Hematopoietic multipotent progenitor cell treated with erythropoietin and hydrocortisone succinate and interleukin-3 and kit ligand, for 17 days (in vitro differentiated cells): ENCODE data around the gene CDKN2A.

Experiments
- DNase-seq: peaks from one replicate; pipeline ENCODE4 v3.0.0-alpha.2; 2015; ENCODE audit warnings: low spot score

The CDKN2A gene

DNA sequence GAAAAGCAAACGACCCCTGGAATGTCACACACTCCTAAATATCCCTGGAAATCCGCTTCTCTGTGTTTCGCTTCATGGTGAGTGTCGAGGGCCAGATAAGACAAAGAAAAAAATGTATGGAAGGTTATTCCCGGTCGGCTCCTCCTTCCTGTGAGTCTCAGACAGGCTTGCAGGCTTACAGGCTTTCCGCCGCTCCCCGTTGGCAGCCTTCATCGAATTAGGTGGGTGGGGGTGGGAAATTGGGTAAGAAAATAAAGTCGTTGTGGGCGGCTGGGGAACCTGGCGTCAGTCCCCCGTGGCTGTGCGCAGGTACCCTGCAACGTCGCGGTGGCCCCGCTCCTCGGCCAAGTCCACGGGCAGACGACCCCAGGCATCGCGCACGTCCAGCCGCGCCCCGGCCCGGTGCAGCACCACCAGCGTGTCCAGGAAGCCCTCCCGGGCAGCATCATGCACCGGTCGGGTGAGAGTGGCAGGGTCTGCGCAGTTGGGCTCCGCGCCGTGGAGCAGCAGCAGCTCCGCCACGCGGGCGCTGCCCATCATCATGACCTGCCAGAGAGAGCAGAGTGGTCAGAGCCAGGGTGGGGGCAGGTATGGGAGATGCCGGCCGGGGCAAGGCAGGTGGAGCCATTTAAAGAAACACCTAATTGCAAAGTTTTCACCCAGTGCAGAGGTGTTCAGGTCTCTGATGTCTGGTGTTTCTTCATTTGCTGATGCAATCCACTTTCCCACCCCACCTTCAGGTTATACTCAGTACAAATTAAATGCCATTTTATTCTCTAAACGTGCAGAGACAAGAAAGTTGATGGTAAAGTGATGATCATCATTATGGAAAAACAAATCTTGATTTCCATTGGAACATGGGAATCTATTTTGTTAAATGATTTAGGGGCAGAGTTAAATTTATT is 11.8 kb upstream of the CDKN2A start:
- DNase-seq, result no peak

DNA sequence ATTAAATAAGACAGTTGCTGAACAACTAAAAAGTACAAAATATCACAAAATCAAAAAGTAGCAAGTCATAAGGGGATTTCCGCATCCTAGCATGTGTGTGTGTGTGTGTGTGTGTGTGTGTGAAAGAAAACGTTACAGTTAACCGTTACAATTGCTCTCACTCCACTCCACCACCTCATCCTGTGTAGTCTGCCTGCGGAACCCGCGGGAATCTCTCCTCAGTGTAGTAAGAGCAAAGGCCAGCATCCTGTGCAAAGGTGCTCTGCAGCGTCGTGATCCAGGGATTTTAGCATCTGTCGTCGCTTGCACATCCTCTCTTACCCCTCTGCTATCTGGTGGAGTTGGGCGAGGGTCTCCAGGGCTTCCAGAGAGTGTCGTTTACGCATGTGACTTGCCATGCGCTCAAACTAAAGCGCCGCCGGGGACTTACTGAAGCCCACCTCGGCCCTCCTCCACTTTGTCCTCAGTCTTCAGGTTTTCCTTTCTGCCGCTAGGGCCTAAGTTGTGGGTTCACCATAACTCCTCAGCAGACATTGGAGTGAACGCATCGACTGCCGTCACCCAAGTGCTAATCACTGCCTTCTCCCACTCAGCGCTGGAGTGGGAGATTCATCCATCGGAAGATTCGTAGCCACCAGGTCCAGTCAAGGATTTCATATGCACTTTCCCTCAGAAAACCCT is 11.0 kb upstream of the CDKN2A start:
- DNase-seq, result no peak

DNA sequence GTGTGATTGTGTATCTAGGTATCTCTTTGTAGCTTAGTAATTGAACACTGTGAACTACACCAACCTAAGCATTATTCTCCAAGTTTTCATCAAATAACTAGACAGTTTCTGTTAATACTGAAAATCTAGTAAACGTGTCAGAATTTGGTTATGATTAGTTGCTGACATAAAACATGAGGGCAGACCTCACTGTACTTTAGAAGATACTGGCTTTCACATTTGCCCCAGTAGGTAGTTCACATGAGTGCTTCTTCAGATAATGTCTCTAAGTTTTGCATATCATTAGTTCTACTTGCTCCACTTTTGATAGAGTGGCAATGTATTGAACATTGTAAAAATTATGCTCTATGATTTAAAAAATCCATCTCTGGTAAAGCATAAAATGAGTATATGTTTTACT is 7.8 kb upstream of the CDKN2A start:
- no peak for DNase-seq

DNA sequence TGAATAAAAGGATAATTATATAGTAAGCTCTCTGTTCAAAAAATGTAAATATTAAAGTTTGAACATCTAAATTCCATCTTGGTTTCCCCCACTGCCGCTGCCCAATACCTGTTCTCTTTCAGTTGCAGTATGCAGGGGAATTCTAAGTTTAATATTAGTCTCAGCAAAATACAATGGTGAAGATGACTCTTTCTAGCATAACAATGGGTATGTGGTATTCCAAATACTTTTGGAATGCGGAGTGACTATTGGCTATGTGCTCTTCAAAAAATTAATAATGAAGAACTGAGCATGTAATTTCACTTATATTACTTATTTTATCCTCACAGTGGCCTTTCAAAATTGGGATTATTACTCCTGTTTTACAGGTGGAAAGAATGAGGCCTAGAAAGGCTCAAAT is 3.8 kb upstream of the CDKN2A start:
- no peak for DNase-seq

DNA sequence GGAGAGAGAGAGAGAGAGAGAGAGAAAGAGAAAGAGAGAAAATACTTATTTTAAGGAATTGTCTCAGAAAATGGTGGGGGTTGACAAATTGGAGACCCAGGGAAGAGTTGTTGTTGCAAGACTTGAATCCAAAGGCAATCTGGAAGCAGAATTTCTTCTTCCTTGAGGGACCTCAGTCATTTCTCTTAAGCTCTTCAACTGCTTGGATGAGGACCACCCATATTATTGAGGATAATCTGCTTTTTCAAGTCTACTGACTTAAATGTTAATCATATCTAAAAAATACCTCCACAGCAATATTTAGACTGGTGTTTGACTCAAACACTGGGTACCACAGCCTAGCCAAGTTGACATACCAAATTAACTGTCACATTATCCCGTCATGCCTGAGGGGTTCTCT is 3.3 kb upstream of the CDKN2A start:
- no peak for DNase-seq

DNA sequence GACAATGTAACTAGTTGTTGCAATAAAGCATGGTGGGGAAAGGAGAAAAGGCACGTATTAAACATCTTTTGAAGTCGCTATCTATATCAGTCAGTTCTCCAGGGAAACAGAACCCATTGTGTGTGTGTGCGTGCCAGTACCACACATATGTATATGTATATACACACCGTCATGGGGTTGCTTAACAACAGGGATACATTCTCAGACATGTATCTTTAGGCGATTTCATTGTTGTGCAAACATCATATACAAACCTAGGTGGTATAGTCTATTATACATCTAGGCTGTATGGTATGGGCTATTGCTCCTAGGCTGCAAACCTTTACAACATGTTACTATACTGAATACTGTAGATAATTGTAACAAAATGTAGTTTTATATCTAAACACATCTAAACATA is 2.7 kb upstream of the CDKN2A start:
- no peak for DNase-seq

DNA sequence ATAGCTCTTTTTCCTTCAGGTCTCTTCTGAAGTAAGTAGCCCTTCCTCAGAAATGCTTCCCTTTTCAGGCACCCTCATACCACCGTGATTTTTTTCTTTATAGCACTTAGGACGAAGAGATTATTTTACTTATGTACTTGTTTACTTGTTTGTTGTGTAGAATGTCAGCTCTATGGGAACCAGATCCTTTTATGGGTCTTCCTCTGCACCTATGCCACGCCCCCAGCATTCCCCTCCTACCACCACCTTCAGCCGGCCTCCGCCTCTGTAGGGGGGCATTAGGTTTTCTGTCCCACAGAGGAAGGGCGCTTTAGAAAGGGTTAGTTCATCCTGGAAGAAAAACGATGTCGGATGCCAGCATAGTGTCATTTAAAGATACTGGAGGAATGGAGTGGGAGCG is 2.2 kb upstream of the CDKN2A start:
- no peak for DNase-seq

DNA sequence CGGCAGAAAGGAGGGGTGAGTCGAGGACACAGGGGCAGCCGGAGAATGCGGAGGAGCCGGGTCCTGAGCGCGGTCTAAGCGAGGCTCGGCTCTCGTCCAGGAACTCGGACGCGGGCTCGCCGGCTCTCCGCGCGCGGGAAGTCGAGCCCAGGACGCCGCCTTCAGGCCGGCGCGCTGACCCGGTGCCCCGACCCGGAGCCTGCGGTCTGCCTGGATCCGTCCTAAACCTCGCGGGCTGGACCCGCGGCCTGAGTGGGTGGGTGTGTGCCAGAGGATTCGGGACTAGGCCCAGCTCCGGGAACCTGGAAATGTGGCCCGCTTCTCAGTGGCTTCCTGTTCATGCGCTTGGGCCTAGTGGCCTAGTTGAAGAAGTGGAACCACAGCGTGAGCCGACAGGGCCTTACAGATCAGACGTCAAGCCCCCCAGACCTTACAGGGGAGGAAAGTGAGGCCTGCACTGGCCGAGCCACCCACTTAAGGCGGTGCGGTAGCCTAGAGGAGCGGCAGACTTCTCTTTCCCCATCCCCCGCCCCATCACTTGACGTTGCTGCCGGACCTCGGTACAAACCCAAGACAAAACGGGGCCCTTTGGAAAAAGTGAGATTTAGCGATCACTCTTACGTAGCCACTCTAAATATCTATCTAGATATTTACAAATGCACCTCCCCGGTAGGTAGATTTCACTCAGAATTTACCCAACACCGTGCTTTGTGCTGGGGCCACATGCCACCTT is 1.6 kb upstream of the CDKN2A start:
- DNase-seq, result peak; percentile 13

DNA sequence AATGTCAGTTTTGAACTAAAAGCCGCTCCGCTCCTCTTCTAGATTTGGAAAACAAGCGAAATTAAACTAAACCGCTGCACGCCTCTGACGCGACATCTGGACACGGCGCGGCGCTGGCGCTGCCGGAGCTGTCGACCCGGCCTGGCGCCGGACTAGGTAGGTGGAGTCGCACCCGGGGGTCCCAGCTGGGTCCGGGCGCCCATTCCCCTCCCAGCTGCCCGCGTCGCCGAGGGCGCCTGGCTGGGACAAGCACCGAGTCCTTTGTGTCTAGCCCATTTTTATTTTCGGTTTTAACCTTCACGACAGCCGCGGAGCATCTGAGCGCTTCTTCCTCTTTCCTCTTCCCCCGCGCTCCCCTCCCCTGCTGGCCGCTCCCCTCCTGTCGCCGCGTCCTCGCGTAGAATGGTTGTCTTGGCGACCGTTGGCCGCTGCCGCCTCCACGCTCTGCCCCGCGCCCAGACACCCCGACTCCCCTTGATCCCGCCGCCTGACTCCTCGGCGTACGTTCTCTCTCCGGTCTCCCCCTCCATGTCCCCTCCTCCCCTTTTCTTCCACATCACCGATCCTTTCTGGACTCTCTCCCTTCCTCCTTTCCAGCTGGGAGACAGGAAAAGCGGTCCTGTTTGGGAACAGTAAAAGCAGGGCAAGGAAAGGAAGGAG is 944 bp upstream of the CDKN2A start:
- peak; percentile 36 for DNase-seq

DNA sequence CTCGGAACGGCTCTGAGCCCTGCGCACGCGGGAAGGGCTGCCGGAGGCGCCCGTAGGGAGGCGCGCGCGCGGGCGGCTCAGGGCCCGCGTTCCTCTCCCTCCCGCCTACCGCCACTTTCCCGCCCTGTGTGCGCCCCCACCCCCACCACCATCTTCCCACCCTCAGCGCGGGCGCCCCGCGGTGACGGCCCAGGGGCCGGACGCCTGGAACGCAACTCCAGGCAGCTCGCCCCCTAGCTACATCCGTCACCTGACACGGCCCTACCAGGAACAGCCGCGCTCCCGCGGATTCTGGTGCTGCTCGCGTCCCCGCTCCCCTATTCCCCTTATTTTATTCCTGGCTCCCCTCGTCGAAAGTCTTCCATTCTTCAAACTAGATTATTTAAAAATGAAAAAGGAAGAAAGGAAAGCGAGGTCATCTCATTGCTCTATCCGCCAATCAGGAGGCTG is 389 bp upstream of the CDKN2A start, which contains the start of gene CDKN2B-AS1:
Gene CDKN2B-AS1, plus strand, starts transcription at position 236 of the 450 bp plus-strand sequence.
- DNase-seq, result peak; percentile 40

DNA sequence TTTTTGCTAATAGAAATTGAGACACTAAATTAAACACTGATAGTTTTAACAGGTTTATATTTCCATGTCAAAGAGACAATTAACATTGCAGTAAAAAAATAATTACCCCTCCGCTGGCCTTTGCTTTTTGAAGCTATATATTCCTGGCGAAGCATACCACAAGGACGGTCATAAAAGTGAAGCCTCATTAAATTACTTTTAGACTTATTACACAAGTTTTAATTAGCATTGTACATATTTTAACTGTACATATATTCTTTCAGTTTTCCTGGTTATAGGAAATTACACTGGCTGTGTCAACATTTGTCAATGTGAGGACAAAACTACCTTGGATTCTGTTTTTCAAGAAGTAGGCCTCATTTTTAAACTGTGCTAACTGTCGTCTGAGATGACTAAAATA is 1.2 kb downstream of the CDKN2A start:
- no peak for DNase-seq

DNA sequence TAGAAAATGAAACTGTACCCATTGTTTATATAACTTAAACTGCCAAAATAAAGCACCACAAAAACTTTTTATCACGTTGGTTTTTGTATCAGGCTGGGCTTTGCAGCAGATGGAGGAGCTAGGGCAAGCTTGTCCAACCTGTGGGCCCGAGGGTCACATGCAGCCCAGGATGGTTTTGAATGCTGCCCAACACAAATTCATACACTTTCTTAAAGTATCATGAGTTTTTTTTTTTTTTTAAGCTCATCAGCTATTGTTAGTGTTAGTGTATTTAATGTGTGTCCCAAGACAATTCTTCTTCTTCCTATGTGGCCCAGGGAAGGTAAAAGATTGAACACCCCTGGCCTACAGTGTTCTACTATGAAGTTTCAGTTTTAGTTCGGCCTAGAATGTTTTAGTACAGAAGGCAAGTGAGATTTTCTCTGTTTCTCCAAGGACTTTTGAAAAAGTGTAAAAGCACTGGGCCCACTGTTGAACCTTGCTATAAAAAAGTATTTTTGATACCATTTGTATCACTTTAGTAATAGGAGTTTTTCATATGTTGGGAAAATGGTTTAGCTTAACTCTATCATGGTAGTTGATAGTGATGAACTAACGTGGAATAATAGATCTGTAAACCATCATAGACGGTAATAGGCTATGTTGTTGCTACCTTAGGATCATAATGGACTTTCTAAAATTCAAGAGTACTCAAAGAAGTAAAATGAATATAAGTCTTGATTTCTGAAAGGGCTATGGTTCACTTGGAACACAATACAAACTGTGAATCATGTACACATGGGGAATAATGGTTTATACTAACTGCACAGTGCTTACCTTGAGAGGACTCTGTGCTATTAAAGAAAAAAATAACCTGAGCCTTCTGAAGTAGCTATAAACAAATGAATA is 2.9 kb downstream of the CDKN2A start:
- DNase-seq, result no peak

DNA sequence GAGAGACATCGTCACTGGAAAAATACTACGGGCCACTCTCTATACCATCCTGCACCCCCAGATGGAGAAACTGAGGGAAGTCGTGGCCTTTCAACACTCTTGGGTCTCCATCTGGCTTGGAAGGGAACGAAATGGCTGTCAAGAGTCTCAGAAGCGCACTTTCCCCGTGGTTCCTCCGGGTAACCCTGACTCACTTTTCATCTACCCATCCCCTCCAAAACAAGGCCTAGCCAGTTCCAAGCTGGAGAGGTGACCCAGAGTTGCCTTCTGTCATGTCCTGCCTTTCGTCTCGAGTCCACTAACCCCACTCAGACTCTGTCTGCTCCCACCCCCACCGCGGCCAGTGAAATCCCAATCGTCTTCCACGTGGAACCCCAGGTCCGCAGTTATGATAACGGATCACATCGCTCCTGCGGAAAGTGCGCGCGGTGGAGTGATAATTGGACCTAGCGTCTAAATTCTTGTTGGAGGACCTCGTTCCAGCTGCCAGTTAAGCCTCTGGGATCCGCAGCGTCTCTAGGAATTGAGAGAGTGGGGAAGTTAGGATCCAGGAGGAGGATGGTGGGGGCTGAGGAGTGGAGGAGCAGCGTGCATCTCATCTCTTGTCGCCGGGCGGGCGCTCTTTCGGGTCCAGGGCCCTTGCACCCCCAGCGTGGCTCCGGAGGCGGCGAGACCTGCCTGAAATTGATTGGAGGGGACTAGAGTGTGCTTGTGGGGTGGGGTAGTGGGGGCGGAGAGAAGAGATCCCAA is 4.6 kb downstream of the CDKN2A start:
- no peak for DNase-seq

DNA sequence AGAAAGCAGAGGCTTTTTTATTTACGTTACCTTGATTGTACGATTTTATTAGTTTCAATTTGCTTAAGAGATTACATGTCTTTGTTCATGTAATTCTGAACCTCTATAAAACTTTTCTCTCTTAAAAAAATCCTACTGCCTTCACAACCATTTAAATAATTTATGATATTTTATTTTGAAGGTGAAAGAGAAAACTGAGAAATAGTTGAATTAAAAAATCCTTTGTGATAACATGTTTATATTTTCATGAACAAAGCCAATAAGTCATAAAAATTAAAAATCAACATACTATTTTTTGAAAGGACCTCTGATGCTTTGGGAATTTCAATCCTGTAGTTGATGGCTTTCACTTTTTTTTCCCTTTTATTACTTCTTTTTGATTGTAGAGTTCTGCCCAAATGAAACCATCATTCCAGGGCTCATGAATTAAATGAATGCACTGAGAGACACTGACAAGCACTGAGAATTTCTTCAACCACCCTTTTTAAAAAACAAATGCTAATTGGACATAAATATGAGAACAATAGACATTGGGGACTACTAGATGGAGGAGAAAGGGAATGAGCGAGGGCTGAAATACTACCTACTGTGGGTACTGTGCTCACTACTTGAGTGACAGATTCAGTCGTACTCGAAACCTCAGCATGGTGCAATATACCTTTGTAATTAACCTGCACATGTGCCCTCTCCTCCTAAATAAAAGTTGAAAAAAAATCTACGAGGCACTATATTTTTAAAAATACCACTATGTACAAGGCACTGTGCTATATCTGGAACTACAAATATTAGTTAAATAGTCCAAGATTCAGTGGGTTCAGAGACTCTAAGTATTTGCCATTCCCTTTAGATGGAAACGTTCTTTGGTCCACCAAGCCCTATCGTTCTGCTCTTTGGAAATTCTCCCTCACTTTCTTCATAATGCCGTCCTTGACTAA is 5.9 kb downstream of the CDKN2A start:
- no peak for DNase-seq

DNA sequence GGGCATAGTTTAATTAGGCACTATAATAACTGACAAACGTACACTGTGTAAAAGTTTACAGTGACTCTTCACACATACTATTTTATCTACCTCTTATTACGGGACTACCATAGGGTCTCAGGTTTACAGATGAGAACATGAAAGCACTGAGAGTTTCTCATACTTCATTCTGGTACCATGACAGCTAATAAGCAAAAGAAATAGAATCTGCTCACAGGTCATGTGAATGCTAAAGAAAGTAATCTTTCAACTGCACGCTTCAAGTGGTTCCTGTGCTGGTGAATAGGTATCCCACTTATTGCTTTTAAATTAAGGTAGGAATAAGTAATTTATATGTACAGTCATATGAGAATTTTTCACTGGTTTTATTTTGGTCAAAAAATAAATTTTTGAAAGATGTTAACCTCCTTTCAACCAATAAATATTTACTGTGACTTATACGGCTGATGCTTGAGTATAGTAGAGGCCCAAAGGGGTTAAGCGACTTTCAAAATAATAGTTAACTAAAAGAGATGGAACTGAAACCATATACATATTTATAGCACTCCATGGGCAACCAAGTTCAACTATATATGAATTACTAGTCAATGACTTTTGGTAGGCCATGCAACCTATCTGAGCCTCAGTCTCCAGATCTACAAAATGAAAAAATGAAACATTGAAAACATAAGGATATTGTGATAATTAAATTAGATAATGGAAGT is 8.1 kb downstream of the CDKN2A start:
- no peak for DNase-seq

DNA sequence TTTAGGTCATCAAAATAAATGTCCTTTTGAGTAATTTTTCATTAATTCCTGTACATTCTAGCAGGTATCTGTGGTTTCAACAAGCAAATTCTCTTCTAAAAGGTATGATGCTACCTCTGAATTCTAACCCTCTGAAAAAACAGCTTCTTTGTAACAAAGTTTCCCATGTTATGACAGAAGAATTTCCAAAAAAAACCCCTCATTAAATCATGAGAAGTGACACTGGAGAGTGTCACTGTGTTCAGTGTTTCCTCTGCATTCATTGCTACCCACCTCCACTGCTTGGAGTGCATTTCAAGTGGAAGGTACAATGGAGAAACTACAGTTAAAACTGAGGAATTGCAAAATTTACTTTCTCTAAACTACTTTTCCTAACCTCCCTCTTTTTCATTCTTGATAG is 10.1 kb downstream of the CDKN2A start:
- DNase-seq, result no peak

DNA sequence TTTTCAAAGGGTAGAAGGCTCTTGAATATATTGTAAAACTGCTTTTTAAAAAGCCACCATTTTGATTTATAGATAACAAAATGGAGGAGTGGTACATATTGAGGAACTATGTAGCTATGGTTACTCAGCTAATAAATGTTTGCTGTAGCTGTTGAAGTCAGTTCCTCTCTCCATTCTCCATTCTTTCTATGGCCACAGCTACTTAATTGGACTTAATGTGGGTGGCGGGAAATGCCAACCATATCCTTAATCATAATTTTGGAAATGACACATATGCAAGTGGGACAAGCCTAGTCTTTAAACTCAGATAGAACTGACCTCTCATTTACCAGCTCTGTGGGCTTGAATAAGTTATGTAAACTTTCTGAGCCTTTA is 10.6 kb downstream of the CDKN2A start:
- DNase-seq, result no peak

DNA sequence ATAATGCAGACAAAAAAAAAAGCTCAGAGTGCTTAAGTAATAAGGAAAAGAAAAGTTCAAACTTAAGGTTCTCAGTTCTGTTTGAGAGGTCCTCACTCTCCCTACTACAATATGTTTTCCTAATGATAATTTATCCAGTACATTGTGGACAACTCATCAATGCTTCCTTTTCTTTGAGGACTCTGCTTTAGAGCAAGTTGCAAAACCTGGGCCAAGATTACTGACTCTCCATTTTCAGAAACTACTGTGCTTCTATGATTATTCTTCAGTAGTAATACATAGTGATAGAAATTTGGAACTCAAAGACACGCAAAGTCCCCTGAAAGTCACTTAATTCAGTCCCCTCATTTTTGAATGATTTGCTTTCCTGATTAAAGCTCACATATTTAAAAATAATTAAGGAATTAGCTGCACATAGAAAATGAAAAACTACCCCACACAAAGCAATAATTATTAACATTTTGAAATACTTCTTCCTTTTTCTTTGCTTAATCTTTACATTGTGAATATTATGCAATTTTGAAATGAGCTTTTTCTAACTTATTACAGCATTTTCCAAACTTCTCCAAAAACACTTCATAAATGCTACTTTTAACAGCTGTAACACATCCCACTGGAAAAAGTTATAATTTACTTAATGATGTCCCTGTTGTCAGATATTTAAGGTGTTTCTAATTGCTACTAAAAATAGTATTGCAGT is 11.2 kb downstream of the CDKN2A start:
- DNase-seq, result no peak
